GM12891 (cell line): ENCODE results near the gene SLC27A1.

ENCODE experiments used
- POLR2A ChIP-seq: IDR thresholded peaks from 2 replicates; pipeline ENCODE4 v1.6.1; 2011; ENCODE audit warnings: low read depth, low read length, control low read depth
- POLR2AphosphoS5 ChIP-seq: IDR thresholded peaks from 2 replicates; pipeline ENCODE4 v1.6.1; 2011; ENCODE audit warnings: low read depth, low read length, control low read depth
- POU2F2 ChIP-seq: IDR thresholded peaks from 2 replicates; pipeline ENCODE4 v1.6.1; 2011; ENCODE audit warnings: low read depth, mild to moderate bottlenecking, control low read depth, low read length, moderate library complexity
- TAF1 ChIP-seq: IDR thresholded peaks from 2 replicates; pipeline ENCODE4 v1.6.1; 2011; ENCODE audit warnings: low read depth, low read length, control low read depth

DNA sequence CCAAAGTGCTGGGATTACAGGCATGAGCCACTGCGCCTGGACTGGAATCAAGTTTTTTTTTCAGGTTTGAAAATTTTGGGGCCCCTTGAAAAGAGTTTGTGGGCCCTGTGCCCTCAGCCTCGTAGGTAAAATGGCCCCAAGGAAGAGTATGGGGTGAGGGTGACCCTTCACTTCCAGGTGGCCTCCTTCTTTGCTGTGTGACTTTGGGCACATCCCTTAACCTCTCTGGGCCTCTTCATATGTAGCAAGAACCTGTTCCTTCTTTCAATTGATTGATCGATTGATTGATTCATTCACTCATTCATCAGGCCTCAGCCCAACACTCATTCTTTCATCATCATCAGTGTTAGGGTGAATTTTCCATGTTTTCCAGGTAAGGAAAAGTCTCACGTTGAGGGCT lies 18.5 kb upstream of the SLC27A1 start:
- TF ChIP-seq POLR2A (no peak), POU2F2 (no peak), POLR2AphosphoS5 (no peak), TAF1 (no peak)
